ENCODE results near the gene CD300H.

The CD300H gene

DNA sequence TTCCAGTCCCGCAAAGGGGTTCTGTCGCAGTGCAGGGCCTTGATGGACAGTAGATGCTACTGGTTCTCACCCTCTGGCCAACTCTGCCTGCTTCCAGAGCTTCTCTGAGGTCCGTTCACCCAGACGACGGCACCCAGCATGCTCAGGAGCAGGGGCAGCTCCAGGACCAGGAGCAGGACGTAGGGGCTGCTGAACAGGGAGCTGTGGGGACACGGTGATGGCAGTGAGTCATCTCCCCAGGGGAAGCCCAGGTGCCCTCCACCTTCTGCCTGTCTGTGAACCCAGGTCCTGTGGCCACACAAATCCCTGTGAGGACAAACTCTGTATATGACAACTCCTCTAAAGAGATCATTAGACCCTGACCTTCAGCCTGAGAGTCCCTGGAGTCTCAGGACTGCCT lies 18.0 kb downstream of the CD300H start:
- no peak for DNase-seq (ENCODE audit: low read depth, low spot score)

DNA sequence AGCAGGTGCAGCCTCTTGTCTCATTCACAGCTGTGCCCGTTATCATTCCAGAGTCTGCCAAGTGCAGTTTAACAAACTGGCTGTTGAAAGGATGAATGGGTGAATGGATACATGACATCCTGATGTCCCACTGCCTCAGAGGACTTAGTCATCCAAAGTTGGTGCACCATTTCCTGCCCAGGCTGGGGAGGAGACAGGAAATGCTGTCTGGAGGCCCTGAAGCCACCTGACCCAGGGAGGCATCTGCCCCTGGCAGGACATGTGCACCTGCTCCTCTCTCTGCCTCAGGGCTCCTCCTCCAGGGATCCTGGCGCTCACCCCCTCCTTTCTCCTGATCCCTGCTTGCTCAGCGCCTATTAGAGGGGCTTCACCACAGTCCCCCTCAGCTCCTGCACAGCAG lies 19.6 kb downstream of the CD300H start:
- DNase-seq (ENCODE audit: low read depth, low spot score): no peak

DNA sequence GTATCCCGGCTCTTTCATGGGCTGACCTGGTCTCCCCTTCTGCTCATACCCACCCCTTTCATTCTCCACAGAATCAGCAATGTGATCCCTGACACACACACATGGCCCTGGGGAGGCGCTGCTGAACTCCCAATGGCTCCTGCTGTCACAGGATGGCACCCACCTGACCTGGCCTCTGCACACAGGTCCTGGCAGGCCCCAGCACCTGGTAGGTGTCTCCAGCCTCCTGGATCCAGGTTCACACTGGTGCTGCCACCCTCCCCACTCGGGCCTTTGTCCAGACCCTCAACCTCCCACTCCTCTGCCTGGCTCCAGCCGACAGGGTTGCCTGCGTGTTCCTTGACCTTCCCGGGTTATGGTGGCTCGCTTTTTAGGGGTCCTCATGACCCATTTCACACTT lies 20.0 kb downstream of the CD300H start:
- no peak for DNase-seq (ENCODE audit: low read depth, low spot score)

DNA sequence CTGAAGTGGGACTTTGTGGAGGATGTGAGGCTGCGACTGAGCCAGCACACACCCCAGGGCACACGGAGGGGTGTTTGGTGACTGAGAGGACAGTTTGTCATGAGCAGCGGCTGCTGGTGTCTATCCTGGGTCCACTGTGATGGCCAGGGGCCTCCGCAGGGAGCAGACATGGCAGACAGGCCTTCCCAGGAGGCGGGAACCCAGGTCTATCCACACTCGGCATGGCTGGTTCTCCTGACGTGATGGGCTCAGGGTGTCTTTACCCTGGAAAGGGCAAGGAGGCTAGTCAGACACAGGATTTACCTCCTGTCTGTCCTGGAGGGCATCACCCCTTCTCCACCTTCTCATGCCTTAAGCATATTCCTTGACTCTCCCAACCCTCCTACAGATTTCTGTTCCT lies 20.7 kb downstream of the CD300H start:
- DNase-seq (ENCODE audit: low read depth, low spot score): no peak

DNA sequence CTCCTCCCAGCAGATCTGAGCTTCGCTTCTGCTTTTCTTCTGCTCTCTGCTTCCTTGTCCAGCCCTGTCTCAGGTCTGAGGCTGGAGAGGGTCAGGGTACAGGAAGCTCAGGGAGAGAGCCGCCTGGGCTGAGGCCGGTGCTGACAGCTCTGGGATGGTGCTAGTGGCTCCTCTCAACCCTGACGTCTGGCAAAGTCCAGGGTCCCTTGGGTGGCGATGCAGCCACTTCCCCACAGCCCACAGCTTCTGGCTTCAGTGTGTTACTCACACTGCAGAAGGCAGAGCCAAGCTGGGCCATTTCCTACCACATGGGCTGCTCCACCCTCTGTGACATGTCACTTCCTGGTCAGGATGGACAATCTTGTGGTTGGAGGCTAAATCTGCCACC lies 21.5 kb downstream of the CD300H start, which contains the start of gene CD300C:
Gene CD300C (minus strand): TSS at position 273 of the 388 bp plus-strand sequence. CDS start 333 bp downstream, outside the sequence.
- DNase-seq (ENCODE audit: low read depth, low spot score): no peak

DNA sequence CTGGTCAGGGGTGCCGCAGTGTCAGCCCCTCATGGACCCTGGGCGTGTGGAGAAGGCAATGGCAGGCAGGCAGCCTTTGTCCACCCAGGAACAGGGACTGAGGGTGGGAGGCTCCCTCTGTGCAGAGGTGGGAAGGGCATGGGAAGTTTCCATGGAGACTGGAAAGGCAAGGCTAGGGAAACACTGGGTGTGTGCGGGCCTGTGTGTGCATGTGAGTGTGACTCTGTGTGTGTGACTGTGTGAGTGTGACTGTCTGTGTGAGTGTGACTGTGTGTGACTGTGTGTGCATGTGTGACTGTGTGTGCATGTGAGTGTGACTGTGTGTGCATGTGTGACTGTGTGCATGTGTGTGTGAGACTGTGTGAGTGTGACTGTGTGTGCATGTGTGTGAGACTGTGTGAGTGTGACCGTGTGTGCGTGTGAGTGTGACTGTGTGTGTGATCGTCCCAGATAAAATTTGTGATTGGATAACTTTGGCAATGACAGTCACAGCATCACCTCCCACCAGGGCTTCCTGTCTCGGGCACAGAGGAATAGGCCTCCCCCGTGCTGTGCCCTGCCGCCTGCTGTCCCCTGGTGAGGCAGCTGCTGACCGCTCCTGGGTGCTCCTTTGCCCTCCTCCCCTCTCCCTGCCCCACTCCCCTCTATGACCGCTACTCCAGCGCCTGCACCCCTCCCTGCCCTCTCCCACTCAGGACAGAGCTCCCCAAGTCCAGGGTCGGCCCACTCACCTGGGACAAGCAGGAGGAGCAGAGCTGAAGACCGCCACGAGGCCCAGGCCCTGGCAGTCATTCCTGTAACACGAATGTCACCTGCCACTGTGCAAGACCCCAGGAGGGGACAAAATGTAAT lies 22.1 kb downstream of the CD300H start:
- no peak for DNase-seq (ENCODE audit: low read depth, low spot score)

DNA sequence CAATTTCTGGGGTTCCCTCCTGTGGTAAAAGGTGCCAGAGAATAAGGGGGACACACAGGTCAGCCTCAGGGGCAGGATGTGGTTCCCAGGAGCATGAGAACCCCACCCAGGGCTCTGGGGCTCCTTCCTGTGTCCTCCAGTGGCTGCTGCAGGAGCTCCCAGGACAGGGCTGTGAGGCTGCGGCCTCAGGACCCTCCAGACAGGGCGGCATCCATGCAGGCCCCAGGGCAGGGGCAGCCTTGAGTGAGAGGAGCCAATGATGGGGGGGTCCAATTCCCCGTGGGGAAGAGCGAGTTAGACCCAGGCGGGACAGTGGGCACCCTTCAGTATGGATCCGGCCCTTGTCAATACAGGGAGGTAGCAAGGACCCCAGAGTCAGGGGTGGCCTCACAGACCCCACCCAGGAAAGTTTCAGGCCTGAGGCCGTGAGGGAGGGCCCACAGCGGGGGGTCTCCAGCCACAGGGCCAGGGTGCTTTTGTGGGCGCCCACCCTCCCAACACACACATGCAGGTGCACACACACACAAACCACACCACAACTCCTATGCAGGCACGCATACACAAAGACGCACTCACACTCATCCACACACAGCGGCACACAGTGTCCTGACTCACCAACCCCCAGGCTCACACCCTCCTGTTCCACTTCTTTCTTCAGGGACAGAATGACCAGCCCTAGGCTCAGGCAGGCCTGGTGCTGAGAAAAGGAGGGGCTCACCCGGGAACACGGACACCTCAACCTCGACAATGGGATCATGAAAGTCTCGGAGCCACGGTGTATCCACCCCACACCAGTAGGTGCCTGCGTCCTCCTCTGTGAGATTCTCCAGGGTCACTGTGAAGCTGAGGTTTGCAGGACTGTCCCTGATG lies 23.2 kb downstream of the CD300H start:
- no peak for DNase-seq (ENCODE audit: low read depth, low spot score)

DNA sequence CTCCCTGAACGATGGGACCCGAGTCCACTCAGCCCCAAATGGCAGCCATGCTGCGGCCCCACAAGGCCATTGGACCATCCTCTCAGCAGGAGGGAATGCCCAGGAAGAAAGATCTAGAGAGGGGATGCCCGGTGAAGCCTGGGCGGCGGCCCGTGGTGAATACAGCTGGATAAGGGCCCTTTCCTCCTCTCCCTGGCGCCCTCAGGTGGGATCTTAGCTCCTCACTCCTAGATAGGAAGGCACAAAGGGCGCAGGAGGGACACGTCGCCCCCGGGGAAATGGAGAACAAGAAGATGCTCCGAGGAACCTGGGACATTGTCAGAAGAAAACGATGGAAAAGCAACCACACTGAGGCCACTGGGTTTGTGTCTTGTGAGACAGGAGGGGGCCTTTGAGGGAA lies 23.9 kb downstream of the CD300H start:
- DNase-seq (ENCODE audit: low read depth, low spot score): no peak

DNA sequence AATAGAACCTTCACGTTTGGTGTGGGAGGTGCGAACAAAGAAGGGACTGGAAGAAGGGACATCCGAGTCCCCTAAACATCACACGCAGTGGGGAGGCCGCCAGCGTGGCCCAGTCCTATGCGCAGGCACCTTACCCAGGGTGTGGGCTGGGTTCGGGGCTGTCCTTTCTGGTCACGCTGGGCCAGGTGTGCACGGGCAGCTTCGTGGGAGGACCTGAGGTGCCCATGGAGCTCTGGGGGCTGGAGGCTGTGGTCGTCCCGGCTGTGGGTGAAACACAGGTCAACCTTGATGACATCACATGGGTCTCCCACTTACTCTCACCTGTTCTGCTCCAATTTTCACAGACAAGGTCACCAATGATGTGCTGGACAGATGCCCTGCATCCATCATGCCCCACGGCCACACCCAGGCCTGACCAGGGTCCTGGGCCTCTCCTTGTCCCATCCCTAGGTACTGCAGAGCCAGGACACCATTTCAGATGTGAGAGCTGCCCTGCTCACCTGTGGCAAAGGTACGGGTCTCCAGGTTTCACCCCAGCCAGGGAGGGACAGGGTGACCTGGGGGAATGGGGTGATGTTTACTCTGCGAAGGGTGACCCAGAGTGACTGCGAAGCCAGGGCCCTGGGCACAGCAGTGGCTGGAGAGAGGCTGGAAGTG lies 24.5 kb downstream of the CD300H start:
- DNase-seq (ENCODE audit: low read depth, low spot score): no peak

DNA sequence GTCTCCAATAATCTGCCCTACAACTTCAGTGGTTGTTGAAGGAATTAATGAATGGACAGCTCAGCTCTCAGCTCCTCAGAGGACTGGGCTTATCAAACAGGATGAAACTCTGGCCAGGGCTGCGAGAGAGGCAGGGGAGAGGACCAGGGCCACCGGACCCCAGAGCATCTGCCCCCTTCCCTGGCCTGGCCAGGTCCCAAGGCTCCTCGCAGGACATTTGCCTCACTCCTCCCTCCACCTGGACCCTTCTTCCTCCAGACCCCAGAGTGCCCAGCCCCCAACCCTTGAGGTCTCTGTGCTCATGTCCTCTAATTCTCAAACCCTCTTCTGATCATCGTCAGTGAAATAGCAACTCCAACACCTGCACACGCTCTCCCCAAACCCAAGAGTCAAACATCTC lies 25.1 kb downstream of the CD300H start:
- no peak for DNase-seq (ENCODE audit: low read depth, low spot score)

DNA sequence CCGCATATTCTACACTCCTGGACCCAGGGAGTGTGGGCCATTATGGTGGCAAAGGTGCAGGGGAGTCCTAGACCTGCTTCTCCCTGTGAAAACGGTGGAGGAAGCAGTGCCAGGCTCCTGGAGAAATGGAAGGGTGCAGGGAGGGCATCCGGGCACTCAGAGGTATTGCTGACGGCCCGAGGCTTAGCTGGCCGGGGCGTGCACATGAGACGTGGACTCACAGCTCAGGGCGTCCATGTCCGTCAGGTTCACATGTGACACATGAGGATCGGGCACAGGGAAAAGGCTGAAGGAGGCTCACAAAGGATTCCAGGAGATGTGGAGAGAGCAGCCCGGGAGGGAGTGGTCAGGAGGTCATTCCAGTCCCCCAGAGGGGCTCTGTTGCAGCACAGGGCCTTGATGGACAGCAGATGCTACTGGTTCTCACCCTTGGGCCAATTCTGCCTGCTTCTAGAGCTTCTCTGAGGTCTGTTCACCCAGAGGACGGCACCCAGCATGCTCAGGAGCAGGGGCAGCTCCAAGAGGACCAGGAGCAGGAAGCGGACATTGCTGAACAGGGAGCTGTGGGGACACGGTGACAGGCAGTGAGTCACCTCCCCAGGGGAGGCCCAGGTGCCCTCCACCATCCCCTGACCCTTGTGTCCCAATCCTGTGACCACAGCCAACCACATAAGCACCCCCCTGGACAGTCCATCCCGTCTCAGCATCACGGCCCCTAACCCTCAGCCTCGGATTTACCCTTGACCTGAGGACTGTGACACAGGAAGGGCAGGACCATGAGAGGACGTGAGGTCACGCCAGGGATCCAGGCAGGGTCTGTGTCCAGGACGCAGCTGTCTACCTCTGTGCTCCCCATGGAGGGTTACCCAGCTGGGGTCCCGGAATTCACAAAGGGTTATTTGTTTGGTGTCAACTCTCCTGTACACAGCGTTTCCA lies 25.9 kb downstream of the CD300H start:
- no peak for DNase-seq (ENCODE audit: low read depth, low spot score)

DNA sequence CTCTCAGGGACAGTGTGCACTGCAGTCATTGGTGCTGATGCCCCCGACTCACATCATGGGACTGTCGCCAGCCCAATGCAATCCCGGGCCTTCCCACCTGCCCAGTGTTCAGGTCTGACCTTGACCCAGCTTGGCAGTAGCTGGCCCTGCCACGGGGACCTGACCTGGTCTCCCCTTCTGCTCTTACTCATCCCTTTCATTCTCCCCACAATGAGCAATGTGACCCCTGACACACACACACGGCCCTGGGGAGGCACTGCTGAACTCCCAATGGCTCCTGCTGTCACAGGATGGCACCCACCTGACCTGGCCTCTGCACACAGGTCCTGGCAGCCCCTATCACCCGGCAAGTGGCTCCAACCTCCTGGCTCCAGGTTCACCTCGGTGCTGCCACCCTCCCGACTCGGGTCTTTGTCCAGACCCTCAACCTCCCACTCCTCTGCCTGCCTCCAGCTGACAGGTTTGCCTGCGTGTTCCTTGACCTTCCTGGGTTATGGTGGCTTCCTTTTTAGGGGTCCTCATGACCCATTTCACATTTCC lies 28.0 kb downstream of the CD300H start:
- no peak for DNase-seq (ENCODE audit: low read depth, low spot score)

DNA sequence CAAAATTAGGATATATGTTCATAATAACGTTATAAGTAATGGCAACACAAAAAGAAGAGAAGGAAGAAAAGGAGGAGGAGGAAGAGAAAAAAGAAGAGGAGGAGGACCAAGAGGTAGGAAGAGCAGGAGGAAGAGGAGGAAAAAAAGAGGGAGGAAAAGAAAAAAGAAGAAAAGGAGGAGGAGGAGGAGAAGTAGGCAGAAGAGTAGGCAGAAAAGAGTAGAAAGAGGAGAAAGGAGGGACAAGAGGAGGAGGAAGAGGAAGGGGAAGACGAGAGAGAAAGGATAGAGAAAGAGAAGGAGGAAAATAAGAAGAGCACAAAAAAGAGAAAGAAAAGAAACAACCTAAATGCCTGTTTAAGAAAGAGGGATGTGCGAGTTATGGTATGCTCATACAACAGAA lies 30.4 kb downstream of the CD300H start:
- DNase-seq (ENCODE audit: low read depth, low spot score): no peak

DNA sequence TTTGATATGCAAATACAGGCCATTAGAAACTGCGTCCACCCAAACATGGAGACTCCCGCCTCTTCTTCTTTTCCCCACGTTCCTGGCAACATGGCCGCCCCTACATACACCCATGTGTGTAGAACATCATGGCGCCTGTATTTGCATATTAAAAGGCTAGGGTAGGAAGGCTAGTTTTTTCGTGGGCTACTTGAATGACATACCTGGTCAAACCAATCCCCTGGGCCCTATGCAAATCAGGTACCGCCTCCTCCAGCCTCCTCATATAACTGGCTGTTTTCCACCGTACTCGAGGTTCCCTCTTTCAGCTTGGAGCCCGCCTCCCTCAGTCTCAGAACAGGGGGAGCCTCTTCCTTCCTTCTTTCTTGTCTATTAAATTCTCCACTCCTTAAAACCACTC lies 35.2 kb downstream of the CD300H start:
- peak; percentile 59 for DNase-seq (ENCODE audit: low read depth, low spot score)

DNA sequence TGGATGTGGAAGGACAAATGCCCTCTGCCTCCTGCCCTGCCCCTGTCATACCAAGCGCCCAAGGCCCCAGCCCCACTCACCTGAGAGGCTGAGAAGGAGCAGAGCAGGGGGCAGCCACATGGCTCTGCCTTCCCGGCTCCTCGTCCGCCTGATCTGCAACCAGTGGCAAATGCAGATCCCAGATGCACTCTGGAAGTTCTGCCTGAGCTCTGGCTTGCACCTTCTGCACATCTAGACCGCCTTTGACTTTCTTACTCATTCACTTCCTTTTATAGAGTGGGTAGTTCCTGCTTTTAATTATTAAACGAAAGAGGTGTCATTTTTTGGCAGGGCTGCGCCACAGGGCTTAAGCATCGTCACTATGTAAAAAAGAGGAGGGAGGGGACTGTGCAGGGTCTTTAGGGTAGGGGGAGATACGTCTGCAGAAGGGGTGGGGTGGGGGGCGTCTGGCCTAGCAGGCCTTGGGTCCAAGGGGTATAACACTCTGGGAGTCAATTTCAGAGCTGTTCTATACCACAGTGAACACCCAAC lies 36.0 kb downstream of the CD300H start, which contains the start of gene CD300LB:
Gene CD300LB (minus strand): TSS at position 245 of the 531 bp plus-strand sequence. CDS start 125 bp downstream, at position 120.
- DNase-seq (ENCODE audit: low read depth, low spot score): no peak

DNA sequence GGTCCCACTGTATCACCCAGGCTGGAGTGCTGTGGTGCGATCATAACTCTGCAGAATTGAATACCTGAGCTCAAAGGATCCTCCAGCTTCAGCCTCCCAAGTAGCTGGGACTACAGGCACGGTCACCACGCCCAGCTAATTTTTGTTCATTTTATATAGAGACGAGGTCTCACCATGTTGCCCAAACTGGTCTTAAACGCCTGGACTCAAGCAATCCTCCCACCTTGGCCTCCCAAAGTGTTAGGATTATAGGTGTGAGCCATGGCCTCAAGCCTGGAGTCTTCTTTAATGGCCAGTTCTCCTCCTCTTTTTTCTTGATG lies 36.5 kb downstream of the CD300H start:
- no peak for DNase-seq (ENCODE audit: low read depth, low spot score)

DNA sequence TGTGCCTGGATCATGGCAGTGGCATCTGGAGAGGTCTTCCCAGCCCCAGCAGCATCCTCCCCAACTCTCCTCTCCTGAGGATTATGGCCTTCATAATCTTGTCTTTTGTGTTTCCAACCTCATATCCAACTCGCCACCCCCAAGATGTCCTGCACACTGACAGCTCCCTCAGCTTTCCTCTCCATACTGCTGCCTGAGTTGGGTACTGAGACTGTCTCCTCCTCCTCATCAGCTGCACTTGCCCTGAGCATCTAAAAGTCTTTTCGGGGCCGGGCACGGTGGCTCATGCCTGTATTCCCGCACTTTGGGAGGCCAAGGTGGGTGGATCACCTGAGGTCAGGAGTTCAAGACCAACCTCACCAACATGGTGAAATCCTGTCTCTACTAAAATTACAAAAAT lies 38.1 kb downstream of the CD300H start:
- no peak for DNase-seq (ENCODE audit: low read depth, low spot score)

DNA sequence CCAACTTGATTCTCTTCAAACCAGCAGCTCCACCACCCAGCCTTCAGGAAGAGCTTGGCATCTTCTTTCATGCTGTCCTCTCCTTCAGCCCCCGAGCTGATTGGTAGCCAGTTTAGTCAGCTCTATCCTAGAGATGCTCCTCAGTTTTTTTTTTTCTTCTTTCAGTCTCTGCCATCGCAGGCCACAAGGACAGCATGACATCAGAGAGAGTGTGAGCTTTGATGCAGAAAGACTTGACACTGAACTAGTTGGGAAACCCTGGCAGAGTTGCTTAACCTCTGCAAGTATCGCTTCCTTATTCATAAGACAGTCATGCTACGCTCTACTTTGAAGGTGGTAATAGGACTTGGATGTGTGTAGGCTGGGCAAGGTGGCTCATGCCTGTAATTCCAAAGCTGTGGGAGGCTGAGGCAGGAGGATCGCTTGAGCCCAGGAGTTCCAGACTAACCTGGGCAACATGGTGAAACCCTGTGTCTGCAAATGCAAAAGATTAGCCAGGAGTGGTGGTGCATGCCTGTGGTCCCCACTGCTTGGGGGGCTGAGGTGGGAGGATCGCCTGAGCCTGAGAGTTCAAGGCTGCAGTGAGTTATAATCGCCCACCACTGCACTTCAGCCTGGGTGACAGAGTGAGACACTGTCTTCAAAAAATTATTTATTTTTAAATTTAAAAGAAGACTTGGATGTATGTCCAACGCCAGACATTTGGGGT lies 38.7 kb downstream of the CD300H start:
- no peak for DNase-seq (ENCODE audit: low read depth, low spot score)

DNA sequence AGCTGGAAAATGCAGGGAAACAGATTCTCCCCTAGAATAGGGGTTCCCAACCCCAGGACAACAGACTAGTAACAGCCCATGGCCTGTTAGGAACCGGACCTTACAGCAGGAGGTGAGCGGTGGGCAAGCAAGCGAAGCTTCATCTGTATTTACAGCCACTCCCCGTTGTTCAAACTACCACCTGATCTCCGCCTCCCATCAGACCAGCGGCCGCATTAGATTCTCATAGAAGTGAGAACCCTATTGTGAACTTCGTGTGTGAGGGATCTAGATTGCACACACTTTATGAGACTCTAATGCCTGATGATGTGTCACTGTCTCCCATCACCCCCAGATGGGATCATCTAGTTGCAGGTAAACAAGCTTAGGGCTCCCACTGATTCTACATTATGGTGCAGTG lies 39.6 kb downstream of the CD300H start:
- no peak for DNase-seq (ENCODE audit: low read depth, low spot score)

DNA sequence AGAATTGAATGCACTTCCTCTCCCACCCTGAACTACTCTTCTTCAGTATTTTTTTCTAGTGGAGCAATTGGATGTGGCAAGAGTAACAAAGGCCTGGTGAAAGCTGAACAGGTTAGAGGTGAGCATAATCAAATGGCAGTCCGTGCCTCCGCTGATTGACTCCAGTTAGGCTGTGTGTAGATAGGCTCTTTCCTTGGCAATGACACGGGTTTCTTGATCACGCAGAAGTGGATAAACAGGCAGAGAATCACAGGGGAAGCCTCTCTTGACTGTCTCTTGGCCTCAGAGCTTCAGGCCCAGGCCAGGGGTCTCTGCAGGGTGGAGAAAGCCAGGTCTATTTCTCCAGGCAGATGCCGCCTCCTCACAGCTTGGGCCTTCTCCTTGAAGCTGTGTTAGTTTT lies 40.2 kb downstream of the CD300H start:
- no peak for DNase-seq (ENCODE audit: low read depth, low spot score)

Measured in iPS DF 19.7 (cell line).